NCI-H748 (cell line): Measurements from ENCODE around the gene DSCAM.

Source experiments
- DNase-seq: peaks from one replicate; lab custom pipeline; 2025; ENCODE audit not compliant: unreplicated experiment; lab: John Stamatoyannopoulos, UW

Gene DSCAM

DNA sequence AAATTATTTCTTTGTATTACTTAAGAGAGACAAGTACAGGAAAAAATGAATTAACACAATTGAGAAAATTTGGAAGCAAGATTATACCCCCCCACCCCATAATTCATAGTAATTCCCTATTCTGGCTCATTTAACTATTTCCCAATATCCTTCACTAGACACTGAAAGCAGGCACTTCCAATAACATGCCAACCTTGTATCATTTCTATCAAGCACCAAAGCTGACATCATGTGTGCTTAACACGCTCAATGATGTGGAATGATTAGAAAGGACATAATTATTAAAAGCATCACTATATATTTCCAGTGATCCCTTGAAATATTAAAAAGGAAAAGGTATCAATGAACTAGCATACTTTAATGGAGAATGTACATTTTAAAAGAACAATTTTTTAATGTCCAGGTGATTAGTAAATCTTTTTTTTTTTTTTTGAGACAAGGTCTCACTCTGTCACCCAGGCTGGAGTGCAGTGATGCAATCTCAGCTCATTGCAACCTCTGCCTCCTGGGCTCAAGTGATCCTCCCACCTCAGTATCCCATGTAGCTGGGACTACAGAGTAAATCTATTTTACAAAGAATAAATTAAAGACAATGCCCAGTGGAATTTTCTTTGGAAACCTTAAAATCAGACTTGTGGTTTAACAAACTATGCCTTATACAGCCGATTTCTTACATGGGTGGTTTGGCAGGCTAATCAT is 443.9 kb downstream of the DSCAM start:
- peak; percentile 13 for DNase-seq

GRCh38 chr21:40395732-40396131 is 451.2 kb downstream of the DSCAM start:
- DNase-seq: no peak

- no peak for DNase-seq
Measured at GRCh38 chr21:40393066-40393465, 453.9 kb downstream of the DSCAM start.

- no peak for DNase-seq
Measured at GRCh38 chr21:40388046-40388445, 458.9 kb downstream of the DSCAM start.

DNA sequence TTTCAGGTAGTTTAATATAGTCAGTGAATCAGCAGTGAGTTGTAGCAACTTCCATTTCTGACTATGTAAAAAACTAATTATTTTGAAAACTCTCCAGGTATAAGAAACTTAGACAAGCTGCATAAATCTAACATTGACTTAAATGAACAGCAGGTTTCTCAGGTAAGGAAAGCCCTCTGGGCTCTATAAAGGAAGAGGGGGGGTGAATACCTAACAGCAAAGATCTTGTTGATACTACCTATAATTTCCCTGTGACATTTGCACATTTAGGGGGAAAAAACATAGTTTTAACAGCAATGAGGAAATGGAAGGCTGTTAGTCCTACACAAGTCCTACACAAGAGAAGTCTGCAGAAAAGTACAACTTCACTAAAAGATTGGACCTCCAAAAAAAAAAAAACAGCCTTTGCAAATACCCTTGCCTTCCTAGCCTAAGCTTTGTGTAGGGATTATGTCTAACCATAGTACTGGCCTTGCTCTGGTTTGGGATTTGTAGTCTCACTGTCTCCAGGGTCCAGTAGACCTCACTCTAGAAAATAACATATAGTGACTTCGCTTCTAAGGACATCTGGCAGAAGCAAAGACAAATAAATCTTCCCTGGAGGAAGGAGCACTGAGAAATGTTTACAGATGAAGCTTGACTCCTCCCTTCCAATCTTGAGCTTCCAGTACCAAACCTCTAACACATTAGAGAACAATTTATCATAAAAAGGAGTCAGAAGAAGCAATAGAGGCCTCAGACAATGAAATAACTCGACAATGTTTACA is 459.8 kb downstream of the DSCAM start:
- no peak for DNase-seq

GRCh38 chr21:40386294-40386911 is 460.6 kb downstream of the DSCAM start:
- DNase-seq: peak; percentile 81

GRCh38 chr21:40385883-40386282 is 461.1 kb downstream of the DSCAM start:
- peak; percentile 30 for DNase-seq

DNA sequence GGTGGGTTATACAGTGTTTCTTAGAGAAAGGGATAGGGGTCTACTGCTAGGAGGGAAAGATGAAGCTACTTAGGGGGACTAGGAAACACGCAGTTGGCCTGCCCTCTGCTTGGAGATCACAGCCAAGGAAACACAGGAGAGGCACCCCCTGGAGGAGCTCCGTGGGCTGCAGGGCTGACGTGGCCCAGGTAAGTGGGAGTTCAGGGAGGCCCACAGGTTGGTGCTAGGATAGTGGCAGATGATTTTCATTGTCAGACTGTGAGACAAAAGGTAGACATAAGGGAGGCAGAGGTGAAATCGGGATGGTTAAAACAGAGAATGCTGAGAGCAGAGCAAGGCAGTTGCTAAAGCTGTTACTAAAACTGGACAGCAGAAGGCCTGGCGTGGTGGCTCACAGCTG is 463.0 kb downstream of the DSCAM start:
- no peak for DNase-seq

DNA sequence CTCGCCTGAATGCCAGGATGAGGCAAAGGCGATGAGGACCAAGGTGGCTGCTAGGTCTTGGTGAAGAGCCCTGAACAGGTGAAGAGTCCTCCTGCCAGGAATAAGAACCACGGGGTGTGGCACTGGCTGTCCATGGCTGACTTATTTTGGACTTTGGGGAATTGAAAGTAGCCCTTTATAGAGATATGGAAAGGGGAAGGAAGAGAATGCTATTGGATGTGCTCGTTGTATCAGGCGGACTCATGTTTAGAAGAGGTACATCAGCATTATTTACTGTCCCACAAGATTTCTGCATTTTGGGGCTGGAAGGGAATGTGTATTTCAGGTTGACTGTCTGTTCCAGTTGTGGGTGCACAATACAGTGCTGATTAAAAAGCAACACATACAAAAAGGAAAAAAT is 465.8 kb downstream of the DSCAM start:
- DNase-seq: no peak

- no peak for DNase-seq
Measured at GRCh38 chr21:40379881-40380810, 466.8 kb downstream of the DSCAM start.

DNA sequence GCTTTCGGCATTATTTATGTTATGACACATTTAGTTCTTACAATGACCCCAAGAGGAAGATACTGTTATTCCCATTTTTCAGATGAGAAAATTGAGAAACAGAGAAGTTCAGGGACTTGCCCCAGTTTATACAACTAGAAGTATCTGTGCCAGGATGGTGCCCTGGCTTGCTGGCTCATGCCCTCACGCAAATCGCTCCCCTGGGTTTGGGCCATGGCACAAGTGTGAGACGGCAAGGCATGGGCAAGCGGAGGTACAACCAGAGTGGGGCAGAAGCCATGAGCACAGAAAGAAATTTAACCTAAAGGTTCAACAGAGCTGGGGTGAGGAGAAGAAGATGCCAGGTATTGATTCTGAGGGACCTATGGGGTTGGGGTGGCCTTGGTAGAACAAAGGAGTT is 469.8 kb downstream of the DSCAM start:
- no peak for DNase-seq

GRCh38 chr21:40373761-40374160 is 473.2 kb downstream of the DSCAM start:
- DNase-seq: no peak

- no peak for DNase-seq
Measured at GRCh38 chr21:40372506-40372905, 474.5 kb downstream of the DSCAM start.

GRCh38 chr21:40371329-40371728 is 475.6 kb downstream of the DSCAM start:
- no peak for DNase-seq

- DNase-seq: no peak
Measured at GRCh38 chr21:40356644-40357043, 490.3 kb downstream of the DSCAM start.

DNA sequence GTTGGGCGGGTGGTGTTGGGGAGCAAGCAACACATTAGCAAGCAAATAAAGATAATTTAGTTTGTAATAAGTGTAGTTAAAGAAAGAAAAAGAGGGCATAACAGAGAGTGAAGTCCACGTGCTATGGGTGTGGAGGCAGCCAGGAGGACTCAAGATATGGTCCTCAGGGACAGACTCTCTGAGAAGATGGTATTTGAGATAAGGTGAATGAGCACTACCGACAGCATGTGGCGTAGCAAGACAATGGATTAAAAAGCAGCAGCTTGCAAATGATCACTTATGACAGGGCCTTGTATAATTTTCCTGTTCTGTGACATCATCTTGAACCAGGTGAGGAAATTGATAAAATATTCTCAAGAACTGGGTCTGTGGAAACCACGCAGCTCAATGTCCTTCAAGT is 491.9 kb downstream of the DSCAM start:
- DNase-seq: no peak

- no peak for DNase-seq
Measured at GRCh38 chr21:40351006-40351405, 496.0 kb downstream of the DSCAM start.

- DNase-seq: no peak
Measured at GRCh38 chr21:40349591-40349990, 497.4 kb downstream of the DSCAM start.

DNA sequence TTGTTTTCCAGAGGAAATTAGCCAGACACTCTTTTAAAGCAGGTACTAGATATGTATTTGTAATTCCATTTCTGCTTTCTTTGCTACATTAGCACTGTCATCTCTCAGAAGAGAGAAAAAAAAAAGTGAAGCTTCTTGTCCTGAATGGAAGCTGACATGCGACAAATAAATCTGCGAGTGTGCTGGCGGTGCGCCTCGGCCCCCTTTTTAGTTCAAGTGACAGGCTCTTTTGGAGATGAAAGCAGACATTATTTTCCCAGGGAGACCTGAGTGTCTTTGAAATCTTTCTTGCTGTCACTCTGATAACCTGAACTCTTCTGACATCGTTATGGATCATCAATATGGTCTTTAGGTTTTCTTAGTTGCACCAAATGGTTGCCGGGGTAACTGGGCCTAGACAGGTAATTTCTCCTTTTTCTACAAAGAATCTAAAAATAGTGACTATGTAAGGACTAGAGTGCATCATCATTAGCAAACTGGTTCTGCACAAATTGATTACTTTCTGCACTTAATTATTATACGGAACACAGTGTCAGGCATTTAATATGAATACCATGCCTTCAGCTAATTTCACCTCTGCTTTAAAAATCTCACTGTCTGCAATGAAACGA is 501.1 kb downstream of the DSCAM start:
- DNase-seq: no peak

- no peak for DNase-seq
Measured at GRCh38 chr21:40340357-40340756, 506.6 kb downstream of the DSCAM start.

GRCh38 chr21:40339050-40339449 is 507.9 kb downstream of the DSCAM start:
- no peak for DNase-seq
